ENCODE measurements around the gene MTHFD2L.

GRCh38 chr4:74287164-74287563, 129.2 kb downstream of the MTHFD2L start:
- TF ChIP-seq CTCF (IDR thresholded peaks at IDR 0.05) = no peak
- no peak for TF ChIP-seq POLR2A (IDR thresholded peaks at IDR 0.05)
